ENCODE results near the gene ZMIZ1.

- no peak for TF ChIP-seq ATOH8 (CRISPR knock-in tag; IDR thresholded peaks at IDR 0.05; ENCODE audit: low read depth)
- no peak for TF ChIP-seq CTCF (IDR thresholded peaks at IDR 0.05)
- TF ChIP-seq ZSCAN20 (CRISPR knock-in tag; IDR thresholded peaks at IDR 0.05) = no peak
- no peak for TF ChIP-seq HDAC2 (IDR thresholded peaks at IDR 0.05)
- no peak for TF ChIP-seq E2F6 (IDR thresholded peaks at IDR 0.05; ENCODE audit: borderline replicate concordance, low read depth)
- no peak for TF ChIP-seq POLR2A (IDR thresholded peaks at IDR 0.05; ENCODE audit: low read length)
Measured at GRCh38 chr10:79163666-79163975, 94.9 kb downstream of the ZMIZ1 start.
